Psoas muscle (tissue), 8 donors: ENCODE data around the gene SRCAP. TPM values are rescaled to one million over a fixed set of nuclear protein-coding genes. Genes with fewer than 3 reads are reported as not detected.

Experiments used
- ATAC-seq, 4 donors: fragments of 200-7000 bp; cut with Tn5 transposase; one replicate each; pipeline ENCODE4 v1.9.1; 2020; ENCODE audit warnings: moderate library complexity in 3 of 4, mild to moderate bottlenecking in 2 of 4
- DNase-seq, 2 donors: peaks; one replicate each; pipeline ENCODE4 v3.0.0-alpha.2; 2020
- H3K27ac ChIP-seq: fragments of 200-600 bp; one replicate; pipeline ENCODE4 v1.8.0; 2022
- H3K27me3 ChIP-seq, 3 donors: fragments of 200-600 bp in 1 of 3; one replicate each; pipeline versions ENCODE4 v1.6.1 to v1.8.0; 2013 to 2022; ENCODE audit warnings: low read length in 2 of 3, mild to moderate bottlenecking in 2 of 3, moderate library complexity in 1 of 3; ENCODE audit not compliant: insufficient read depth in 3 of 3
- H3K36me3 ChIP-seq, 2 donors: fragments of 200-600 bp in 1 of 2; one replicate each; pipeline versions ENCODE4 v1.6.1 to v1.8.0; 2013 to 2022; ENCODE audit warnings: low read depth in 1 of 2, mild to moderate bottlenecking in 1 of 2, moderate library complexity in 1 of 2; ENCODE audit not compliant: insufficient read depth in 1 of 2
- H3K4me1 ChIP-seq: fragments of 200-600 bp; one replicate; pipeline ENCODE4 v1.8.0; 2022
- H3K4me3 ChIP-seq: fragments of 200-600 bp; one replicate; pipeline ENCODE4 v1.8.0; 2022; ENCODE audit warnings: mild to moderate bottlenecking
- H3K9me3 ChIP-seq: fragments of 200-600 bp; one replicate; pipeline ENCODE4 v1.8.0; 2022
- WGBS, 3 donors: extraction: QIAGEN DNeasy Blood & Tissue Kit; methylation state at CpG; one replicate each; pipeline versions ENCODE4 v1.1.6 to v1.1.7; 2013; 5-methylcytosine and 5-hydroxymethylcytosine counted together
- intact Hi-C, 2 donors: fragments of 100-400 bp; cut with DNase I; formaldehyde crosslinking; loops; one replicate each; pipeline versions ENCODE4 v1.11.0 to v1.14.2; 2022
- polyA plus RNA-seq, 3 donors: library from polyadenylated mRNA; stranded (reverse); fragments of 200-250 nt; gene quantifications; one replicate each; pipeline ENCODE4 v1.2.3, GENCODE V29; 2013
- total RNA-seq, 4 donors: library from RNA; stranded (reverse); fragmentation: NEBNext Ultra II Directional in 2 of 4; extraction: Animal tissue kit (Norgen Biotek cat#: 25700) in 2 of 4; gene quantifications; one replicate each; pipeline versions ENCODE4 v1.2.1 to v1.2.4, GENCODE V29; 2021 to 2023
- TF ChIP-seq, protein P1 (sequence below): fragments of 200-600 bp; IDR thresholded peaks from one replicate; pipeline ENCODE4 v1.8.0; 2022; ENCODE audit warnings: antibody characterized with exemption
- donor health status: healthy with polysubstance abuse.
- donor health status: DM: no; HTN: no; CAD: no; lungs with moderate emphysema.
- donor health status: Bipolar disorder and iron deficiency.
- donor health status: healthy.
- donor health status: DM: yes; HTN: yes; CAD: no.
- donor health status: DM: no; HTN: no; CAD: no.
- donor health status: DM: no; HTN: no; CAD: no.
- donor health status: DM: yes; HTN: yes; CAD: no.

The SRCAP gene
- total and polyA plus RNA-seq, 7 donors = 4.4 to 50.1 (median 37.8) TPM

DNA sequence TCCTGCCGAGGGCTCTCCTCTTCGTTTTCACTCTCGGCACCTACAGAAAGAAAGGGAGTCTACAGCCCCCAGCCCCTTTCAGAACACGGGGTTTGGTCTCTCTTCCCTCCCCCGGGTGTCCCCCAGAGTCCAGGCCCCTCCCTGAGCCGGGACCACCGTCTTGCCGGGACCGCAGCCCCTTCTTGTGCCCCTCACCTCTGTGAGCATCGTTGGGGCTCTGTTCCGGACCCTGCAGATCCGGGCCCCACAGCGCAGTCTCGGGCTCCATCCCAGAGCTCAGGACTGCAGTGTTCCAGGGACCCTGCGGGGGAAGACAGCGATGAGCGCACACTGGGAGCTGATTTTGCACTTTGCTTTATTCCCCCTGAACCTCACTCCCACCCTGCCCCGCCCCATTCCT is 85.2 kb downstream of the SRCAP start:
- TF ChIP-seq, protein P1, sequence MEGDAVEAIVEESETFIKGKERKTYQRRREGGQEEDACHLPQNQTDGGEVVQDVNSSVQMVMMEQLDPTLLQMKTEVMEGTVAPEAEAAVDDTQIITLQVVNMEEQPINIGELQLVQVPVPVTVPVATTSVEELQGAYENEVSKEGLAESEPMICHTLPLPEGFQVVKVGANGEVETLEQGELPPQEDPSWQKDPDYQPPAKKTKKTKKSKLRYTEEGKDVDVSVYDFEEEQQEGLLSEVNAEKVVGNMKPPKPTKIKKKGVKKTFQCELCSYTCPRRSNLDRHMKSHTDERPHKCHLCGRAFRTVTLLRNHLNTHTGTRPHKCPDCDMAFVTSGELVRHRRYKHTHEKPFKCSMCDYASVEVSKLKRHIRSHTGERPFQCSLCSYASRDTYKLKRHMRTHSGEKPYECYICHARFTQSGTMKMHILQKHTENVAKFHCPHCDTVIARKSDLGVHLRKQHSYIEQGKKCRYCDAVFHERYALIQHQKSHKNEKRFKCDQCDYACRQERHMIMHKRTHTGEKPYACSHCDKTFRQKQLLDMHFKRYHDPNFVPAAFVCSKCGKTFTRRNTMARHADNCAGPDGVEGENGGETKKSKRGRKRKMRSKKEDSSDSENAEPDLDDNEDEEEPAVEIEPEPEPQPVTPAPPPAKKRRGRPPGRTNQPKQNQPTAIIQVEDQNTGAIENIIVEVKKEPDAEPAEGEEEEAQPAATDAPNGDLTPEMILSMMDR = no peak
- 83 to 87% (median 86%) methylated on average over 16 to 18 of the region's 18 CpGs for WGBS, 3 donors
- no peaks in the 10 kb centered on the region for H3K4me1 ChIP-seq
- H3K4me3 ChIP-seq = no peak overlapping the region
- DNase-seq = no peak
- intact Hi-C loops = no loop called here
- no peak for ATAC-seq
- no peaks in the 10 kb centered on the region for H3K27me3 ChIP-seq
- H3K9me3 ChIP-seq = no peaks in the 10 kb centered on the region
- H3K36me3 ChIP-seq = peaks cover 2 to 33% of the 10 kb centered on the region in 2 donors
- H3K27ac ChIP-seq = no peak overlapping the region

DNA sequence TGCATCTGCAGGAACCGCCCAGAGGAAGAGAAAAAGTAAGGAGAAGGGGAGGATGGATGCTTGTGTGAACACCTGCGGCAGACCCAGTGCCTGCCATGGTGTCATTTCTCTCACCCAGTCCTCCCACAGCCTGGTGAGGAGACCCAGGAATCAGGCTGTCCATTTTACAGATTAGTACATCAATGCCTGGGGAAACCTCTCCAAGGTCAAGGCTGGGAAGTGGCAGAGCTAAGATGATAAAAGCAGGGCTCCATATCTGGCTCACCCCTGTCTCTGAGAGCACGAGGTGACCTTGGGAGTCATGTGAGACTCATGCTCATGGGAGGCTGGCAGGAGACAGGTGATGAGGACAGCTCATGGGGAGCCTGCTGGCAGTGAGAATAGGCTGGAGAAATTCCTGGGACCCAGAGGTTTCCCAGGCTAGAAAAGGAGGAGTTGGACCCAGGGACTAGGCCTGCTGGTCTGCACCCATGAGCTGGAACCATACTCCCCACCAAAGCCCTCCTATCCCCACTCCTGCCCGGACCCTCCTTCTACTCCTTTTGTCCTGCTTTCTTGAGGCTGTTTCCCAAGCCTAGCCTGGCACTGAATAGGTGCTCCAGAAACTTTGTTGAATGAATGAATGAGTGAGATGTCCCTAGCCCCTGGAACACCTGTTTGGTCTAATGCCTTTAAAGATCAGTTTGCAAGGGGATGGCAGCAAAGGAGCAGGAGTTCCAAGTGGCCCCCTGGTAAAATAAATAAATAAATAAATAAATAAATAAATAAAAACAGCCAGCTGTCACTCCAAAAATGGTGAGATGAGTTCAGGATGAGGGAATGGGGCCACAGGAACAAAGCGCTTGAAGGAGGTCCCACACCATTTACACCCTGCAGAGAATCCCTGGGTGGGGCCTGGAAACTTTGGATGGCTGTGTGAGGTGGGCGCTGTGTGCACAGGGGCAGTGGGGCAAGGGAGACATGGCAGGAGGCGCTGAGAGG is 86.4 kb downstream of the SRCAP start:
- peak overlapping the region; percentile 98 for H3K4me3 ChIP-seq
- peak; percentile 48 to 52 (median 50) for ATAC-seq

DNA sequence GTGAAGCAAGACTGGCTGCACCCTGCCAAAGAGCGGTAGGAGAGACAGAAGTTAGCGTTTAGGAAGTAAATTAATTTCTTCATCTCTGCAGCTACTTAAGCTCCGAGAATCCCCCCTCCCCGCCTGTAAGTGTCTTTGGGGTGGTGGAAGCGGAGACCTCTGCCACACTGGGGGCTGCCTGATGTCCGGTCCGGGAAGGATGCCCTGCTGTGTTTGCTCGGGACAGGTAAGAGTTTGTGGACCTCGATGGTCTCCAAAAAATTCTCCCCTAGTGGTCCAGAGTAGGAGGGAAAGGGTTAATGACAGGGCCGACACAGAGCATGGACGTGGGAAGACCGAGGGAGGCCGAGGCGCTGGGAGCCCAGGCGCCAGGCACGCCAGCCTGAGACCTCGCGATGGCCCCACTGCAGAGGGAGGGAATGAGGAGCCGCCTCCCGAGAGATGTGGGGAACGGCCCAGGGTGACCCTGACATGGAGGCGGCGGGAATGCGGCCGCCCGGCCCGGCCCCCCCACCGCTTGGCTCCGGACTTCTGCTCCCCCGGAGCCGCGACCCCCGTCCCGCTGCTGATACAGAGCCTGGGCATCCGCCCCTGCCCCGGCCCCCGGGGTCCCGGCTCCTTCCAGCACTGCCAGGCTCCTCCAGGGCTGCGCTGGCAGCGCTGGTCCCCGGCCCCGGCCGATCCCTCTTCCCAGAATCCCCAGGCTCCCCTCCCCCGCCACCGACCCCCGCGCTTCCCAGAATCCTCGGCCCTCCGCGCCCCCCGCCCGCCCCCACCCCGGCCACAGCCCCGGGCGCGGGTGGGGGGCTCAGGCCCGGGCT is 87.4 kb downstream of the SRCAP start:
- Histone ChIP-seq H3K27me3 (no peaks in the 10 kb centered on the region), H3K36me3 (peaks cover 0 to 29% of the 10 kb centered on the region in 2 donors), H3K4me3 (peak overlapping the region; percentile 98), H3K4me1 (no peaks in the 10 kb centered on the region), H3K27ac (peak overlapping the region; percentile 83), H3K9me3 (no peaks in the 10 kb centered on the region)
- WGBS, 3 donors = 2 to 7% (median 5%) methylated on average over 18 to 56 of the region's 57 CpGs
- peak; percentile 38 to 56 (median 55) for ATAC-seq
- TF ChIP-seq, protein P1 = no peak
- intact Hi-C loops = no loop called here
- peak in 1 of 2 donors; percentile 41 for DNase-seq

More for the DNA sequence above, 86.4 kb downstream of the SRCAP start:
- TF ChIP-seq, protein P1 = no peak
- no peak for DNase-seq
- H3K4me1 ChIP-seq = no peaks in the 10 kb centered on the region
- 59 to 67% (median 64%) methylated on average over 7 of the region's 7 CpGs for whole genome bisulfite sequencing, 3 donors
- H3K27ac ChIP-seq = peak overlapping the region; percentile 83
- peaks cover 2 to 33% of the 10 kb centered on the region in 2 donors for H3K36me3 ChIP-seq
- no peaks in the 10 kb centered on the region for H3K9me3 ChIP-seq
- intact Hi-C loops = no loop called here
- H3K27me3 ChIP-seq = no peaks in the 10 kb centered on the region

DNA sequence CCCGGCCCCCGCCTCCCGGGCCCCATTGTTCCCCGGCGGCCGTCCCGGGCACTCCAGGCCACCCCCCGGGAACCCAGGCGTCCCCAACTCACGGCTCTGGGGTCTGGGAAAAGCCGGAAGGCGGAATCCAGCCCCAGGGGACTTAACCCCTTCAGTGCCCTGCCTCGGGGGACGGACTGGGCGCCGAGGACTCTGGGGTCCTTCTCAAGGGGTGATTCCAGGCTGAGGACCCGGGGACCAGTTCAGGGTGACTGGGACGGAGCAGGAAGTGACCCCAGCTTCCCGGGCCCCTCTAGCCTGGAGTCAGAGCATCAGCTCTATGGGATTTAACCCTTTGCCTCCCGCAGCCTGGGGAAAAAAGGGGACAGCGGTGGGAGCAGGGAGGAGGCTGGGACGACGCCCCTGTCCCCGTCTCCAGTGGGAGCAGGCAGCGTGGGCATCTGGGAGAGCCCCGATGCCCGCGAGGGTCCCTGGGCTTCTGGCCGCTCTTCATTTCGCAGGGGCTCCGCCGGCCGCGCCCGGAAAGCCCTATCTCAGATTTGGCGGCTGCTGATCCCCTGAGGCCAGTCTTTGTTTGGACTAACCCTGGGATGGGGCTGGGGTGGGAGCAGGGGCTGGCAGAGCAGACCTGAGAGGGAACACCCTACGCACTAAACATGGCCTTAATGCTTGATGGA is 88.1 kb downstream of the SRCAP start, which contains the start of gene ZNF629:
Gene ZNF629 (minus strand): TSS at position 270 of the 677 bp plus-strand sequence. CDS start 2,723 bp downstream, outside the sequence.
- DNase-seq (peak; percentile 67 to 86), ATAC-seq (peak; percentile 77 to 89 (median 81))
- peaks cover 0 to 22% of the 10 kb centered on the region in 2 donors for H3K36me3 ChIP-seq
- no peaks in the 10 kb centered on the region for H3K27me3 ChIP-seq
- TF ChIP-seq, protein P1 = no peak
- peak within 1 kb of the TSS; percentile 98 for H3K4me3 ChIP-seq
- H3K9me3 ChIP-seq = no peaks in the 10 kb centered on the region
- peak within 1 kb of the TSS; percentile 83 for H3K27ac ChIP-seq
- no peaks in the 10 kb centered on the region for H3K4me1 ChIP-seq
- intact Hi-C loops = loop anchor here (1.0 kb wide), 1 partner anchor 18 kb away; no protein-coding TSS in a partner anchor
- 0 to 1% (median 1%) methylated on average over 21 to 37 of the region's 37 CpGs for WGBS, 3 donors
